ENCODE measurements around the gene LEMD2.

The LEMD2 gene

DNA sequence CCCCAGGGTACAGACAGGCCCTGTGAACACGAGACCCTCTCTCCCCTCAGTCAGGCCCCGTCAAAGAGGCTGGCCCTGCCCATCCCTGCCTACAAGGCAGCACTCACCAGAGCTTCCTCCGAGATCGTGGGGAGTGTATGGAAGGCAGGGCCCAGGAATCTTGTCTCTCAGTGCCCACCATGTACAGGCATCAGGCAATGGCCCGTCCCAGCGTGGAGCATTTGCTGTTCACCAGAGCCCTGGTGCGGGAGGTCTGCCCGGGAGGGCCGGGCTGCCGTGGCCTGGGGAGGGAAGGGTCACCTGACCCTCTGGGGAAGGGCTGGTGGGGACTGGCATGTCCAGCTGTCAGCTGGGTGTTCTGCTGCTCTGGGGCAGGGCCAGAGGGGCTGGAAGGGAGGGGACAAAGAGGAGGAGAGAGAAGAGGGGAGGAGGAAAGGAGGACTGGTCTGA is 42.3 kb downstream of the LEMD2 start, which contains the start of gene IP6K3:
TSS of gene IP6K3 (minus strand) at position 255 of the 450 bp plus-strand sequence. CDS start 11,429 bp downstream, outside the sequence.
- TF ChIP-seq, protein P1, sequence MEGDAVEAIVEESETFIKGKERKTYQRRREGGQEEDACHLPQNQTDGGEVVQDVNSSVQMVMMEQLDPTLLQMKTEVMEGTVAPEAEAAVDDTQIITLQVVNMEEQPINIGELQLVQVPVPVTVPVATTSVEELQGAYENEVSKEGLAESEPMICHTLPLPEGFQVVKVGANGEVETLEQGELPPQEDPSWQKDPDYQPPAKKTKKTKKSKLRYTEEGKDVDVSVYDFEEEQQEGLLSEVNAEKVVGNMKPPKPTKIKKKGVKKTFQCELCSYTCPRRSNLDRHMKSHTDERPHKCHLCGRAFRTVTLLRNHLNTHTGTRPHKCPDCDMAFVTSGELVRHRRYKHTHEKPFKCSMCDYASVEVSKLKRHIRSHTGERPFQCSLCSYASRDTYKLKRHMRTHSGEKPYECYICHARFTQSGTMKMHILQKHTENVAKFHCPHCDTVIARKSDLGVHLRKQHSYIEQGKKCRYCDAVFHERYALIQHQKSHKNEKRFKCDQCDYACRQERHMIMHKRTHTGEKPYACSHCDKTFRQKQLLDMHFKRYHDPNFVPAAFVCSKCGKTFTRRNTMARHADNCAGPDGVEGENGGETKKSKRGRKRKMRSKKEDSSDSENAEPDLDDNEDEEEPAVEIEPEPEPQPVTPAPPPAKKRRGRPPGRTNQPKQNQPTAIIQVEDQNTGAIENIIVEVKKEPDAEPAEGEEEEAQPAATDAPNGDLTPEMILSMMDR (IDR thresholded peaks at IDR 0.05; ENCODE audit: low read depth, low read length, missing control alignments), result no peak
- DNase-seq (ENCODE audit: low read depth), result no peak
- no peak within 1 kb of the TSS for H3K4me3 ChIP-seq (ENCODE audit: low read depth, low read length)
- in situ Hi-C loops (cut with HindIII; ENCODE audit: low sequenced_read_pairs), result no loop called here

DNA sequence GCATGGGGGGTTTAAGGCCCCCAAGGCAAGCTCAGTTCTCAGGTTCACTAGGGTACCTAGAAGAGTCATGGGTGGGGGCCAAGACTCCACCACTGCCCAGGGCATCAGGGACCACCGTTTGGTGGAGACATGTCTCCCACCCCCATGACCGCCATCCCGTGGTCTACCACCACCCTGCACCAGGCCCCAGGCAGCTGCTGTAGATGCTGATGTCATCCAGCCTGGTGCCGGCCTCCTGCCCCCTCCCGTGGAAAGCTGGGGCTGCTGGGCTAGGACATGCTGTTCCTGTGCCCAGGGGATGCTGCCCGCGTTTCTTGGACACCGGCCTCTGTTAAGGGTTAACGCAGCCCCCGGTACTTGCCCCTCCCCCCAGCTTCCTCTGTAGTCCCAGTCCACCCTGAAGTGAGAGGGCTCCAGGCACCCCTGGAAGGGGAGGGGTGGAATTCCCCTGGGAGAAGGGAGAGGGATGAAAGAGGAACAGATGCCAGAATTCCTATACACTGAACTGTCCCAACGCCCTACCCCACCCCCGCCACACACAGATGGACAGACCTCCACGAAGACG is 42.8 kb downstream of the LEMD2 start:
- no peak for DNase-seq (ENCODE audit: low read depth)
- TF ChIP-seq, protein P1 (IDR thresholded peaks at IDR 0.05; ENCODE audit: low read depth, low read length, missing control alignments), result peak; percentile 8
- no peak overlapping the region for H3K4me3 ChIP-seq (ENCODE audit: low read depth, low read length)
- in situ Hi-C loops (cut with HindIII; ENCODE audit: low sequenced_read_pairs), result no loop called here

DNA sequence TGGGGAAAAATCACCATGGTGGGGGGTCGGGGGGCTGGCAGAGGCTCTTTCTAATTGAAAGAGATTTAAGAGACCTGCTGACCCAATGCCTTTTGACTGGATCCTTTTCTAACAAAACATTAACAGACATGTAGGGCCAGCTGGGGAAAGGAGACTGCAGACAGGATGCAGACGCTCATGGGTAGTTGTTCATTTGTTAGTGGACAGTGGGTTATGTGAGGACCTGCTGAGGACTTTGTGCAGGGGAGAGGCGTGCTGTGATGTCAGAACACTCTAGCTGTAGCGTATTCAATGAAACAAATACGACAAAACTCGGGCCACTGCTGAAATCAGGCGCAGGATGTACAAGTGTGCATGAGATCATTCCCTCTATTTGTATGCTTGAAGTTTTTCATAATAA is 43.4 kb downstream of the LEMD2 start:
- DNase-seq (ENCODE audit: low read depth), result no peak
- TF ChIP-seq, protein P1 (IDR thresholded peaks at IDR 0.05; ENCODE audit: low read depth, low read length, missing control alignments), result no peak
- H3K4me3 ChIP-seq (ENCODE audit: low read depth, low read length), result no peak overlapping the region
- in situ Hi-C loops (cut with HindIII; ENCODE audit: low sequenced_read_pairs), result no loop called here

DNA sequence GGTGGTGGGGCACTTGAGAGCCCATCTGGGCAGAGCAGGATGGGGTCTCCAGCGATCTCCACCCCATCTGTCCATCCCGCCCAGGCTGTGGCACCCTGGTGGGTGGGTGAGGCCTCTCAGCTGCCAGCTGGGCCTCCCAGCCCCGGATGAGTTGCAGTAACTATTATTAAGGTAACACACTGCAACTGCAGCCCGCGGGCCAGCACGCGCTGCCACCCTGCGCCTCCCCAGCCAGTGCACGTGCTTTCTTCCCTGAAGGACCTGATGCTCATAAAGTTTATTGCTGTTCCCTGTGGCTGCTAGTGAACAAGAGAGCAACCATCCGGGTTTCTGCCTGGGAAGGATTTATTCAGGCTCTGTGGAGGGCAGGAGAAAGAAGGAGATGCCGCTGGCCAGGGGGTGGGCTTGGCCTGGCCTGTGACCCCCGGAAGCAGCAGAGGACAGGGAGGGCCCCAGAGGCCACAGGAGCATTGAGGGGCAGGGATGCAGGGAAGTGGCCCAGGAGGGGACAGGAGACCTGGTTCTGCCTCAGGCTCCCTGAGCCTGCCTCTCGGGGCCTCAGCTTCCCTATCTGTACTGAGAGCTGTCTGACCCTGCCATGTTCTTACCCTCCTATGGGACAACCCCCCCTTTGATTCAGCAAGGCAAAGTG is 43.9 kb downstream of the LEMD2 start:
- DNase-seq (ENCODE audit: low read depth), result no peak
- in situ Hi-C loops (cut with HindIII; ENCODE audit: low sequenced_read_pairs), result loop anchor here (5.0 kb wide), 1 partner anchor 397 kb away; no protein-coding TSS in a partner anchor
- TF ChIP-seq, protein P1 (IDR thresholded peaks at IDR 0.05; ENCODE audit: low read depth, low read length, missing control alignments), result no peak
- no peak overlapping the region for H3K4me3 ChIP-seq (ENCODE audit: low read depth, low read length)

DNA sequence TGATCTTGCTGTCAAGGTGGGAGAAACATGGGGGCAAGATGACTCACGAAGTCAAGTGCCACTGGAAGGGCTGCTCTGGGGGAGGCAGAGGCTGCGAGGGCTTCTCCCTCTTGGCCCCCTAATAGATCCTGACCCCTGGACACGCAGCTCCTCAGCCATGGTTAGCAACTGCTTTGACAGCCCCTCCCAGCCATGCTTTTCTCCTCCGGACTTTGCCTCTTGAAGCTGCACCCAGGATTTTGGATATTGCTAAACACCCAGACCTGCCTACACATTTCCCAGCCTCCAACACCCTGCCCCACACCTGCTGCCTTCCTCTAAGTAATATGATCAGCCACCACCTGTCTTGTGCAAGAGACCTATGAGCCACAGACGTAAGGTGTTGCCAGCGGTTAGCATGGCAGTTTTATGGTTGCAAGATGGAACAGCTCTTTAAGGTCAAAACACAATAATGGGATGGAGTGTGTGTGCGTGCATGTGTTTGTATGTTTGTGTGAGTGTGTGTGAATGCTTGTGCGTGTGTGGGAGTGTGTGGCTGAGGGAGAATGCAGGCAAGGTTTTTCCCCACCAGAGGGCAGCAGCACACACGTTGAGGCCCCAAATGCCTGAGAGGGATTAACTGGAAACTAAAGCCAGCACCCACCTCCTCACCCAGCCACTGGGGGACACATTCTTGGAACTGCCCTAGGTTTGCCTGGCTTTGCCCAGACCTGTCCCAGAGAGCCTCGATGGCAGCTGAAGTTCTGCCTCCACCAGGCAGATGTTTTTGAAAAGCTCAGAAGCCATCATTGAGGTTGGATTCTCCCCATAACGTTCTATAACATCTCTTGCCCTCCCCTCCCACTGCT is 44.7 kb downstream of the LEMD2 start:
- in situ Hi-C loops (cut with HindIII; ENCODE audit: low sequenced_read_pairs), result loop anchor here (5.0 kb wide), 1 partner anchor 398 kb away; no protein-coding TSS in a partner anchor
- no peak overlapping the region for H3K4me3 ChIP-seq (ENCODE audit: low read depth, low read length)
- DNase-seq (ENCODE audit: low read depth), result peak; percentile 49
- TF ChIP-seq, protein P1 (IDR thresholded peaks at IDR 0.05; ENCODE audit: low read depth, low read length, missing control alignments), result peak; percentile 93

DNA sequence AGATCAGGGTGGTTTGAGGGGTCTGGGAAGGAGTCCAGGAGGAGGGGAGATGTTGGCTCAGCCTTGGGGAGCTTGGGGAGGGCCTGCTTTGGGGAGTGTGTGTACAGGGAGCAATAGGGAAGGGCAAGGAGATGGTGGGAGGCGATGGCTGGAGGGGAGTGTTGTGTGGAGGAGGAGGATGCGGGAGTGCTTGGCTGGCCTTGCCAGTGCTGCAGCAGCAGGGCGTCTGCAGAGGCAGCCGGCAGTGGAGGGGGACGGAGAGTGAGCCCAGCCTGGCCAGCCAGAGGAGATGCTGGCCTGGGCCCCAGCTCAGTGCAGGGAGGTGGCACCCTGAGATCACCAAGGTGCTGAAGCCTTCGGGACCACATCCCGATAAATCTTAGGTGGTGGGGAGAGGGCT is 46.1 kb downstream of the LEMD2 start:
- TF ChIP-seq, protein P1 (IDR thresholded peaks at IDR 0.05; ENCODE audit: low read depth, low read length, missing control alignments), result no peak
- no peak overlapping the region for H3K4me3 ChIP-seq (ENCODE audit: low read depth, low read length)
- in situ Hi-C loops (cut with HindIII; ENCODE audit: low sequenced_read_pairs), result loop anchor here (5.0 kb wide), 1 partner anchor 399 kb away; no protein-coding TSS in a partner anchor
- DNase-seq (ENCODE audit: low read depth), result no peak
